ENCODE results near the gene LRWD1. TPM values are rescaled to one million over a fixed set of nuclear protein-coding genes. Genes with fewer than 3 reads are reported as not detected.

LRWD1 gene
- total and polyA plus RNA-seq, 9 of the 15 experiments (the other 6 are each of a cell fraction or from before 2014, with no cell fraction given) = 0.61 to 66.0 (median 33.2) TPM

GRCh38 chr7:102433219-102434038, 31.4 kb upstream of the LRWD1 start, which contains the start of gene ORAI2 (continued):
- TF ChIP-seq ARID4B (CRISPR knock-in tag; IDR thresholded peaks at IDR 0.05) (no peak), CREM (IDR thresholded peaks at IDR 0.05; ENCODE audit: low read depth) (peak; percentile 89), IFI16 (CRISPR knock-in tag; IDR thresholded peaks at IDR 0.05) (no peak), ZNF589 (CRISPR knock-in tag; IDR thresholded peaks at IDR 0.05; ENCODE audit: low read depth) (no peak), CTCF (IDR thresholded peaks at IDR 0.05 in 2 of 3, conservative IDR thresholded peaks at IDR 0.05 in 1 of 3; ENCODE audit: insufficient read depth in 2 of 3, low read depth in 1 of 3, low read length in 3 of 3) (0 out of 6 replicates have a peak, but pooled peaks of 1 of the 3 experiments have one; percentile 11), E4F1 (CRISPR knock-in tag; IDR thresholded peaks at IDR 0.05; ENCODE audit: borderline replicate concordance) (no peak), PRPF4 (IDR thresholded peaks at IDR 0.05; ENCODE audit: insufficient read depth, low read depth, low read length, poor library complexity, severe bottlenecking) (no peak), HES1 (IDR thresholded peaks at IDR 0.05; ENCODE audit: low read depth) (no peak), MECOM (CRISPR knock-in tag; IDR thresholded peaks at IDR 0.05) (no peak), E2F5 (CRISPR knock-in tag; IDR thresholded peaks at IDR 0.05) (no peak), SIRT6 (IDR thresholded peaks at IDR 0.05; ENCODE audit: low read depth, low read length) (no peak), ATF6 (CRISPR knock-in tag; IDR thresholded peaks at IDR 0.05) (no peak), ZNF444 (CRISPR knock-in tag; IDR thresholded peaks at IDR 0.05) (no peak)

Data from K562 (cell line).